Mesendoderm (in vitro differentiated cells): Measurements from ENCODE around the gene ST7.
"Not testable (repeated sequence)": the region's sequence is repeated elsewhere in the genome, so short reads cannot be mapped to it uniquely, and the experiment has no call there.

Experiments
- DNase-seq: peaks from one replicate; pipeline ENCODE4 v3.0.0; 2013
- H2AK5ac ChIP-seq: 2 replicates; pipeline ENCODE4 v1.6.1; 2013; ENCODE audit warnings: low read length, inconsistent platforms
- H2BK120ac ChIP-seq: 2 replicates; pipeline ENCODE4 v1.6.1; 2013; ENCODE audit warnings: low read depth, mild to moderate bottlenecking, low read length, moderate library complexity, mixed read lengths
- H2BK15ac ChIP-seq: replicated peaks from 2 replicates; pipeline ENCODE4 v1.6.1; 2013; ENCODE audit warnings: low read depth, mild to moderate bottlenecking, moderate library complexity
- H2BK5ac ChIP-seq: 2 replicates; pipeline ENCODE4 v1.6.1; 2013; ENCODE audit warnings: low read length, inconsistent platforms
- H3K18ac ChIP-seq: 2 replicates; pipeline ENCODE4 v1.6.1; 2013; ENCODE audit warnings: mild to moderate bottlenecking, low read length, mixed read lengths
- H3K23ac ChIP-seq: one replicate; pipeline ENCODE4 v1.6.1; 2013; ENCODE audit warnings: low read length
- H3K27ac ChIP-seq: 2 replicates; pipeline ENCODE4 v1.5.1; 2013; ENCODE audit warnings: low read depth, mild to moderate bottlenecking, inconsistent platforms, low read length, moderate library complexity
- H3K27me3 ChIP-seq: 2 replicates; pipeline ENCODE4 v1.6.1; 2013; ENCODE audit warnings: low read length, control low read depth, mild to moderate bottlenecking, inconsistent platforms; ENCODE audit not compliant: insufficient read depth, poor library complexity
- H3K36me3 ChIP-seq: 2 replicates; pipeline ENCODE4 v1.6.1; 2013; ENCODE audit warnings: low read length, inconsistent platforms; ENCODE audit not compliant: control insufficient read depth, insufficient read depth
- H3K4ac ChIP-seq: one replicate; pipeline ENCODE4 v1.6.1; 2013; ENCODE audit warnings: low read depth, mild to moderate bottlenecking, low read length, moderate library complexity
- H3K4me1 ChIP-seq: 2 replicates; pipeline ENCODE4 v1.6.1; 2013; ENCODE audit warnings: low read depth, low read length, inconsistent platforms; ENCODE audit not compliant: control insufficient read depth
- H3K4me2 ChIP-seq: 2 replicates; pipeline ENCODE4 v1.6.1; 2013; ENCODE audit warnings: low read length
- H3K4me3 ChIP-seq: 2 replicates; pipeline ENCODE4 v1.5.1; 2013; ENCODE audit warnings: mild to moderate bottlenecking, low read length
- H3K56ac ChIP-seq: one replicate; pipeline ENCODE4 v1.6.1; 2013; ENCODE audit warnings: low read length
- H3K79me1 ChIP-seq: 2 replicates; pipeline ENCODE4 v1.6.1; 2013; ENCODE audit warnings: low read length, inconsistent platforms
- H3K79me2 ChIP-seq: 2 replicates; pipeline ENCODE4 v1.6.1; 2013; ENCODE audit warnings: mild to moderate bottlenecking, low read length; ENCODE audit not compliant: control insufficient read depth, insufficient read depth
- H3K9ac ChIP-seq: 2 replicates; pipeline ENCODE4 v1.6.1; 2013; ENCODE audit warnings: low read length, inconsistent platforms
- H4K5ac ChIP-seq: one replicate; pipeline ENCODE4 v1.6.1; 2013; ENCODE audit warnings: low read length
- H4K8ac ChIP-seq: one replicate; pipeline ENCODE4 v1.6.1; 2013; ENCODE audit warnings: low read depth, mild to moderate bottlenecking, control low read depth, low read length, moderate library complexity
- WGBS: extraction: QIAGEN DNeasy Blood & Tissue Kit; methylation state at CpG from one replicate; pipeline ENCODE4 v1.1.7; 2013; ENCODE audit warnings: low lambda C conversion rate, missing lambda C conversion rate; ENCODE audit not compliant: insufficient coverage; ENCODE audit errors: extremely low coverage; 5-methylcytosine and 5-hydroxymethylcytosine counted together

ST7 gene

GRCh38 chr7:117030793-117031192 lies 77.5 kb downstream of the ST7 start:
- H4K8ac ChIP-seq, H3K4me1 ChIP-seq, H3K4ac ChIP-seq, H2AK5ac ChIP-seq, H3K4me2 ChIP-seq, H3K27ac ChIP-seq, H3K4me3 ChIP-seq, H3K27me3 ChIP-seq, H2BK120ac ChIP-seq, H3K79me1 ChIP-seq, H3K9ac ChIP-seq, H3K18ac ChIP-seq, H2BK5ac ChIP-seq, H3K23ac ChIP-seq, H3K56ac ChIP-seq, H3K79me2 ChIP-seq, H3K36me3 ChIP-seq, DNase-seq, H4K5ac ChIP-seq, H2BK15ac ChIP-seq: not testable (repeated sequence)
- no CpG with 5 or more reads among the region's 1 CpG for WGBS

GRCh38 chr7:117032810-117033209 lies 79.5 kb downstream of the ST7 start:
- H3K79me2 ChIP-seq, result no peaks in the 10 kb centered on the region
- no peaks in the 10 kb centered on the region for H3K4me1 ChIP-seq
- no peaks in the 10 kb centered on the region for H3K36me3 ChIP-seq
- H3K18ac ChIP-seq, result no peak overlapping the region
- H3K56ac ChIP-seq, result no peak overlapping the region
- no peak overlapping the region for H3K9ac ChIP-seq
- H3K79me1 ChIP-seq, result no peaks in the 10 kb centered on the region
- no peaks in the 10 kb centered on the region for H3K27me3 ChIP-seq
- no peak overlapping the region for H2BK15ac ChIP-seq
- no peak overlapping the region for H2AK5ac ChIP-seq
- no peak overlapping the region for H3K4me3 ChIP-seq
- no peak overlapping the region for H3K27ac ChIP-seq
- no peak overlapping the region for H4K8ac ChIP-seq
- no peak overlapping the region for H3K23ac ChIP-seq
- no peak for DNase-seq
- H4K5ac ChIP-seq, result no peak overlapping the region
- WGBS, result no CpG with 5 or more reads among the region's 1 CpG
- no peak overlapping the region for H3K4ac ChIP-seq
- no peak overlapping the region for H3K4me2 ChIP-seq
- H2BK120ac ChIP-seq, result no peak overlapping the region
- no peak overlapping the region for H2BK5ac ChIP-seq

GRCh38 chr7:117034851-117035464 lies 81.7 kb downstream of the ST7 start:
- Histone ChIP-seq H3K23ac (no peak overlapping the region), H3K4me3 (no peak overlapping the region), H3K27me3 (no peaks in the 10 kb centered on the region), H3K4ac (no peak overlapping the region), H3K79me2 (no peaks in the 10 kb centered on the region), H3K79me1 (no peaks in the 10 kb centered on the region), H3K4me1 (no peaks in the 10 kb centered on the region), H2BK5ac (no peak overlapping the region), H3K36me3 (no peaks in the 10 kb centered on the region), H3K4me2 (no peak overlapping the region), H3K9ac (no peak overlapping the region), H3K27ac (no peak overlapping the region), H4K8ac (no peak overlapping the region), H3K18ac (no peak overlapping the region), H4K5ac (no peak overlapping the region), H2BK15ac (no peak overlapping the region), H2BK120ac (no peak overlapping the region), H2AK5ac (no peak overlapping the region), H3K56ac (no peak overlapping the region)
- no CpG with 5 or more reads among the region's 3 CpGs for WGBS
- DNase-seq, result no peak

GRCh38 chr7:117035465-117035862 lies 82.2 kb downstream of the ST7 start:
- no peak overlapping the region for H3K18ac ChIP-seq
- H3K4me3 ChIP-seq, result no peak overlapping the region
- H2BK120ac ChIP-seq, result no peak overlapping the region
- no peak overlapping the region for H3K4me2 ChIP-seq
- no peaks in the 10 kb centered on the region for H3K79me2 ChIP-seq
- no peak overlapping the region for H4K5ac ChIP-seq
- H3K4ac ChIP-seq, result no peak overlapping the region
- H2AK5ac ChIP-seq, result no peak overlapping the region
- no peaks in the 10 kb centered on the region for H3K36me3 ChIP-seq
- H3K4me1 ChIP-seq, result no peaks in the 10 kb centered on the region
- H4K8ac ChIP-seq, result no peak overlapping the region
- no peak overlapping the region for H2BK15ac ChIP-seq
- H3K27ac ChIP-seq, result no peak overlapping the region
- no peak overlapping the region for H2BK5ac ChIP-seq
- no CpG with 5 or more reads among the region's 1 CpG for WGBS
- H3K56ac ChIP-seq, result no peak overlapping the region
- DNase-seq, result no peak
- H3K27me3 ChIP-seq, result no peaks in the 10 kb centered on the region
- H3K9ac ChIP-seq, result no peak overlapping the region
- no peaks in the 10 kb centered on the region for H3K79me1 ChIP-seq
- H3K23ac ChIP-seq, result no peak overlapping the region

GRCh38 chr7:117036053-117036669 lies 82.9 kb downstream of the ST7 start:
- no peak overlapping the region for H3K56ac ChIP-seq
- H3K23ac ChIP-seq, result no peak overlapping the region
- no peak overlapping the region for H3K4ac ChIP-seq
- no peak for DNase-seq
- H2AK5ac ChIP-seq, result no peak overlapping the region
- H4K8ac ChIP-seq, result no peak overlapping the region
- H2BK120ac ChIP-seq, result no peak overlapping the region
- no peak overlapping the region for H4K5ac ChIP-seq
- no peak overlapping the region for H3K4me2 ChIP-seq
- no peaks in the 10 kb centered on the region for H3K79me1 ChIP-seq
- H2BK15ac ChIP-seq, result no peak overlapping the region
- no peak overlapping the region for H3K27ac ChIP-seq
- H3K18ac ChIP-seq, result no peak overlapping the region
- no peak overlapping the region for H3K4me3 ChIP-seq
- no peaks in the 10 kb centered on the region for H3K36me3 ChIP-seq
- H3K27me3 ChIP-seq, result no peaks in the 10 kb centered on the region
- no CpG with 5 or more reads among the region's 4 CpGs for WGBS
- no peak overlapping the region for H2BK5ac ChIP-seq
- H3K4me1 ChIP-seq, result no peaks in the 10 kb centered on the region
- H3K9ac ChIP-seq, result no peak overlapping the region
- no peaks in the 10 kb centered on the region for H3K79me2 ChIP-seq

GRCh38 chr7:117036836-117037235 lies 83.5 kb downstream of the ST7 start:
- Histone ChIP-seq H4K5ac (no peak overlapping the region), H3K79me1 (no peaks in the 10 kb centered on the region), H2BK15ac (no peak overlapping the region), H3K4me1 (no peaks in the 10 kb centered on the region), H3K79me2 (no peaks in the 10 kb centered on the region), H3K23ac (no peak overlapping the region), H3K56ac (no peak overlapping the region), H2BK120ac (no peak overlapping the region), H2BK5ac (no peak overlapping the region), H3K18ac (no peak overlapping the region), H3K27ac (no peak overlapping the region), H3K9ac (no peak overlapping the region), H3K36me3 (no peaks in the 10 kb centered on the region), H3K4me3 (no peak overlapping the region), H3K4me2 (no peak overlapping the region), H2AK5ac (no peak overlapping the region), H3K4ac (no peak overlapping the region), H4K8ac (no peak overlapping the region), H3K27me3 (no peaks in the 10 kb centered on the region)
- no peak for DNase-seq
- no CpG with 5 or more reads among the region's 5 CpGs for WGBS
